Activated T-helper 17 cell treated with anti-CD3 and anti-CD28 coated beads, Interleukin-2, amount 50 U/mL, for 72 hours (primary cell): ENCODE measurements around the gene KATNB1. TPM values are rescaled to one million over a fixed set of nuclear protein-coding genes. Genes with fewer than 3 reads are reported as not detected.
"Not testable (repeated sequence)": the region's sequence is repeated elsewhere in the genome, so short reads cannot be mapped to it uniquely, and the experiment has no call there.

Source experiments
- ATAC-seq: fragments of 150-1000 bp; cut with Tn5 transposase; replicated peaks from 2 replicates; pipeline ENCODE4 v1.10.0; 2021; ENCODE audit warnings: mild to moderate bottlenecking, moderate library complexity
- H3K27ac Mint-ChIP-seq: one replicate; pipeline ENCODE4 v1.8.0; 2022; ENCODE audit warnings: mixed read lengths
- H3K27me3 Mint-ChIP-seq: one replicate; pipeline ENCODE4 v1.8.0; 2022; ENCODE audit warnings: mixed read lengths
- H3K36me3 Mint-ChIP-seq: one replicate; pipeline ENCODE4 v1.8.0; 2022; ENCODE audit warnings: low read depth, mild to moderate bottlenecking, mixed read lengths
- H3K4me1 Mint-ChIP-seq: one replicate; pipeline ENCODE4 v1.8.0; 2022; ENCODE audit warnings: mixed read lengths
- H3K4me3 Mint-ChIP-seq: one replicate; pipeline ENCODE4 v1.8.0; 2022; ENCODE audit warnings: mild to moderate bottlenecking, mixed read lengths
- H3K9me3 Mint-ChIP-seq: one replicate; pipeline ENCODE4 v1.8.0; 2022; ENCODE audit warnings: mixed read lengths
- total RNA-seq, 2 donors: library from RNA; stranded (reverse); gene quantifications; one replicate each; pipeline ENCODE4 v1.2.3, GENCODE V29; 2022

Gene KATNB1
- total RNA-seq, 2 donors from 2014 or later = 20.0 to 37.5 TPM

GRCh38 chr16:57711346-57711745 lies 24.2 kb upstream of the KATNB1 start:
- H3K27me3 Mint-ChIP-seq = peaks cover 15% of the 10 kb centered on the region
- no peaks in the 10 kb centered on the region for H3K9me3 Mint-ChIP-seq
- no peak overlapping the region for H3K4me3 Mint-ChIP-seq

GRCh38 chr16:57711993-57712392 lies 23.6 kb upstream of the KATNB1 start:
- Mint-ChIP-seq H3K27me3 (peaks cover 11% of the 10 kb centered on the region), H3K27ac (no peak overlapping the region), H3K4me3 (no peak overlapping the region), H3K9me3 (no peaks in the 10 kb centered on the region), H3K36me3 (no peaks in the 10 kb centered on the region), H3K4me1 (no peaks in the 10 kb centered on the region)
- ATAC-seq = peak; percentile 65

More at GRCh38 chr16:57711346-57711745, 24.2 kb upstream of the KATNB1 start:
- ATAC-seq = no peak
- Mint-ChIP-seq H3K27ac (no peak overlapping the region), H3K4me1 (no peaks in the 10 kb centered on the region), H3K36me3 (no peaks in the 10 kb centered on the region)

GRCh38 chr16:57712569-57712968 lies 23.0 kb upstream of the KATNB1 start:
- H3K4me3 Mint-ChIP-seq, H3K36me3 Mint-ChIP-seq, H3K27ac Mint-ChIP-seq, H3K9me3 Mint-ChIP-seq, H3K4me1 Mint-ChIP-seq, ATAC-seq: not testable (repeated sequence)
- H3K27me3 Mint-ChIP-seq = peaks cover 10% of the 10 kb centered on the region

GRCh38 chr16:57713596-57713995 lies 22.0 kb upstream of the KATNB1 start:
- Mint-ChIP-seq H3K27ac (no peak overlapping the region), H3K9me3 (no peaks in the 10 kb centered on the region), H3K4me3 (no peak overlapping the region), H3K4me1 (no peaks in the 10 kb centered on the region), H3K36me3 (no peaks in the 10 kb centered on the region), H3K27me3 (peaks cover 3% of the 10 kb centered on the region)
- no peak for ATAC-seq

- Mint-ChIP-seq H3K4me1 (no peaks in the 10 kb centered on the region), H3K27ac (no peak overlapping the region), H3K9me3 (no peaks in the 10 kb centered on the region), H3K36me3 (no peaks in the 10 kb centered on the region), H3K4me3 (no peak overlapping the region), H3K27me3 (peaks cover 3% of the 10 kb centered on the region)
- ATAC-seq = no peak
Measured at GRCh38 chr16:57714047-57714446, 21.5 kb upstream of the KATNB1 start.

GRCh38 chr16:57720142-57720575 lies 15.4 kb upstream of the KATNB1 start:
- no peaks in the 10 kb centered on the region for H3K4me1 Mint-ChIP-seq
- no peak overlapping the region for H3K27ac Mint-ChIP-seq
- no peaks in the 10 kb centered on the region for H3K27me3 Mint-ChIP-seq

GRCh38 chr16:57721356-57722209 lies 14.0 kb upstream of the KATNB1 start:
- no peaks in the 10 kb centered on the region for H3K36me3 Mint-ChIP-seq
- H3K9me3 Mint-ChIP-seq = no peaks in the 10 kb centered on the region
- no peaks in the 10 kb centered on the region for H3K4me1 Mint-ChIP-seq
- no peak overlapping the region for H3K27ac Mint-ChIP-seq
- H3K27me3 Mint-ChIP-seq = no peaks in the 10 kb centered on the region
- no peak for ATAC-seq
- no peak overlapping the region for H3K4me3 Mint-ChIP-seq

More at GRCh38 chr16:57720142-57720575, 15.4 kb upstream of the KATNB1 start:
- Mint-ChIP-seq H3K9me3 (no peaks in the 10 kb centered on the region), H3K4me3 (no peak overlapping the region), H3K36me3 (no peaks in the 10 kb centered on the region)
- ATAC-seq = peak; percentile 80

- no peaks in the 10 kb centered on the region for H3K27me3 Mint-ChIP-seq
- no peak overlapping the region for H3K27ac Mint-ChIP-seq
- H3K4me3 Mint-ChIP-seq = no peak overlapping the region
Measured at GRCh38 chr16:57722210-57722499, 13.4 kb upstream of the KATNB1 start.

GRCh38 chr16:57722651-57723050 lies 12.9 kb upstream of the KATNB1 start:
- H3K27me3 Mint-ChIP-seq = no peaks in the 10 kb centered on the region
- H3K36me3 Mint-ChIP-seq = no peaks in the 10 kb centered on the region
- ATAC-seq = no peak
- H3K4me3 Mint-ChIP-seq = no peak overlapping the region
- no peaks in the 10 kb centered on the region for H3K9me3 Mint-ChIP-seq
- no peak overlapping the region for H3K27ac Mint-ChIP-seq
- no peaks in the 10 kb centered on the region for H3K4me1 Mint-ChIP-seq

More at GRCh38 chr16:57722210-57722499, 13.4 kb upstream of the KATNB1 start:
- Mint-ChIP-seq H3K36me3 (no peaks in the 10 kb centered on the region), H3K9me3 (no peaks in the 10 kb centered on the region), H3K4me1 (no peaks in the 10 kb centered on the region)
- ATAC-seq = no peak

GRCh38 chr16:57723170-57723569 lies 12.4 kb upstream of the KATNB1 start:
- ATAC-seq = no peak
- H3K4me1 Mint-ChIP-seq = no peaks in the 10 kb centered on the region
- H3K27me3 Mint-ChIP-seq = no peaks in the 10 kb centered on the region
- H3K36me3 Mint-ChIP-seq = no peaks in the 10 kb centered on the region
- no peak overlapping the region for H3K27ac Mint-ChIP-seq
- no peak overlapping the region for H3K4me3 Mint-ChIP-seq
- no peaks in the 10 kb centered on the region for H3K9me3 Mint-ChIP-seq

- Mint-ChIP-seq H3K4me1 (peaks cover 8% of the 10 kb centered on the region), H3K27me3 (no peaks in the 10 kb centered on the region), H3K27ac (no peak overlapping the region), H3K4me3 (no peak overlapping the region), H3K36me3 (no peaks in the 10 kb centered on the region), H3K9me3 (no peaks in the 10 kb centered on the region)
- ATAC-seq = no peak
Measured at GRCh38 chr16:57724531-57724930, 11.0 kb upstream of the KATNB1 start.

GRCh38 chr16:57725151-57725550 lies 10.4 kb upstream of the KATNB1 start:
- Mint-ChIP-seq H3K4me1 (peaks cover 8% of the 10 kb centered on the region), H3K36me3 (no peaks in the 10 kb centered on the region), H3K9me3 (no peaks in the 10 kb centered on the region), H3K4me3 (no peak overlapping the region), H3K27me3 (no peaks in the 10 kb centered on the region), H3K27ac (peak overlapping the region; percentile 46)
- ATAC-seq = peak; percentile 51

GRCh38 chr16:57725554-57725953 lies 10.0 kb upstream of the KATNB1 start:
- Mint-ChIP-seq H3K36me3 (no peaks in the 10 kb centered on the region), H3K4me3 (no peak overlapping the region), H3K9me3 (no peaks in the 10 kb centered on the region), H3K27ac (peak overlapping the region; percentile 46), H3K27me3 (no peaks in the 10 kb centered on the region), H3K4me1 (peaks cover 8% of the 10 kb centered on the region)
- no peak for ATAC-seq

- Mint-ChIP-seq H3K4me1 (peaks cover 8% of the 10 kb centered on the region), H3K27me3 (no peaks in the 10 kb centered on the region), H3K9me3 (no peaks in the 10 kb centered on the region), H3K36me3 (no peaks in the 10 kb centered on the region), H3K27ac (no peak overlapping the region), H3K4me3 (no peak overlapping the region)
- ATAC-seq = no peak
Measured at GRCh38 chr16:57725976-57726375, 9.6 kb upstream of the KATNB1 start.

GRCh38 chr16:57726433-57726947 lies 9.1 kb upstream of the KATNB1 start:
- Mint-ChIP-seq H3K9me3 (no peaks in the 10 kb centered on the region), H3K4me3 (no peak overlapping the region), H3K27me3 (no peaks in the 10 kb centered on the region), H3K36me3 (no peaks in the 10 kb centered on the region), H3K27ac (no peak overlapping the region), H3K4me1 (peaks cover 12% of the 10 kb centered on the region)
- ATAC-seq = no peak
